ENCODE data around the gene LEKR1. TPM values are rescaled to one million over a fixed set of nuclear protein-coding genes. Genes with fewer than 3 reads are reported as not detected.

Gene LEKR1
- total and polyA plus RNA-seq, 2 of the 13 experiments (the other 11 are each of a cell fraction or from before 2014, with no cell fraction given): 0.49 to 1.5 TPM

DNA sequence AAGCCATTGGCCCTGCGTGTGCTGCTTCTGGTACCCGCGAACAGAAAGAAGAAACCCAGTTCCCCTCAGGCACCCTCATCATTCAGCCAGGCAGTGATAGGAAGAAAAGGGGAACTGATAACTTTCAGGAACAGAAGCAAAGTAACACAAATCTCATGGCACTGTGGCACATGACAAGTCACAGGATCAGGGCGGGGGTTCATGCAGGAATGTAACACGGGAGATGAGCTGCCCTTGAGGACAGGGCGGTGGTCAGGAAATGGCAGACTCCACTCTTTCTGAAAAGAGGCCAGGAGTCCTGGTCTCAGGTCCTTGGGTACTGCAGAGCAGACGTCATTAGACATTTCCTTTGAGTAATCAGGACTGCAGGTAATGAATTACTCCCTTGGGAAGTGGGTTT, 238.2 kb downstream of the LEKR1 start:
- intact Hi-C loops (cut with micrococcal nuclease; ENCODE audit: unreplicated experiment) (no loop called here), in situ Hi-C loops (cut with HindIII; ENCODE audit: extremely low pct_ligation_motif_present, low pct_unique_long_range_greater_than_20kb) (no loop called here)
- POLR2A ChIA-PET: no interaction called here
- TF ChIP-seq ZNF629 (CRISPR knock-in tag; conservative IDR thresholded peaks at IDR 0.05): no peak
- TF ChIP-seq CBX5 (CRISPR knock-in tag; IDR thresholded peaks at IDR 0.05; ENCODE audit: borderline replicate concordance): no peak
- TF ChIP-seq ZNF563 (CRISPR knock-in tag; IDR thresholded peaks at IDR 0.05): no peak
- no peak for TF ChIP-seq LCORL (IDR thresholded peaks at IDR 0.05)
- TF ChIP-seq LCORL (CRISPR knock-in tag; IDR thresholded peaks at IDR 0.05): no peak
- TF ChIP-seq, protein P1, sequence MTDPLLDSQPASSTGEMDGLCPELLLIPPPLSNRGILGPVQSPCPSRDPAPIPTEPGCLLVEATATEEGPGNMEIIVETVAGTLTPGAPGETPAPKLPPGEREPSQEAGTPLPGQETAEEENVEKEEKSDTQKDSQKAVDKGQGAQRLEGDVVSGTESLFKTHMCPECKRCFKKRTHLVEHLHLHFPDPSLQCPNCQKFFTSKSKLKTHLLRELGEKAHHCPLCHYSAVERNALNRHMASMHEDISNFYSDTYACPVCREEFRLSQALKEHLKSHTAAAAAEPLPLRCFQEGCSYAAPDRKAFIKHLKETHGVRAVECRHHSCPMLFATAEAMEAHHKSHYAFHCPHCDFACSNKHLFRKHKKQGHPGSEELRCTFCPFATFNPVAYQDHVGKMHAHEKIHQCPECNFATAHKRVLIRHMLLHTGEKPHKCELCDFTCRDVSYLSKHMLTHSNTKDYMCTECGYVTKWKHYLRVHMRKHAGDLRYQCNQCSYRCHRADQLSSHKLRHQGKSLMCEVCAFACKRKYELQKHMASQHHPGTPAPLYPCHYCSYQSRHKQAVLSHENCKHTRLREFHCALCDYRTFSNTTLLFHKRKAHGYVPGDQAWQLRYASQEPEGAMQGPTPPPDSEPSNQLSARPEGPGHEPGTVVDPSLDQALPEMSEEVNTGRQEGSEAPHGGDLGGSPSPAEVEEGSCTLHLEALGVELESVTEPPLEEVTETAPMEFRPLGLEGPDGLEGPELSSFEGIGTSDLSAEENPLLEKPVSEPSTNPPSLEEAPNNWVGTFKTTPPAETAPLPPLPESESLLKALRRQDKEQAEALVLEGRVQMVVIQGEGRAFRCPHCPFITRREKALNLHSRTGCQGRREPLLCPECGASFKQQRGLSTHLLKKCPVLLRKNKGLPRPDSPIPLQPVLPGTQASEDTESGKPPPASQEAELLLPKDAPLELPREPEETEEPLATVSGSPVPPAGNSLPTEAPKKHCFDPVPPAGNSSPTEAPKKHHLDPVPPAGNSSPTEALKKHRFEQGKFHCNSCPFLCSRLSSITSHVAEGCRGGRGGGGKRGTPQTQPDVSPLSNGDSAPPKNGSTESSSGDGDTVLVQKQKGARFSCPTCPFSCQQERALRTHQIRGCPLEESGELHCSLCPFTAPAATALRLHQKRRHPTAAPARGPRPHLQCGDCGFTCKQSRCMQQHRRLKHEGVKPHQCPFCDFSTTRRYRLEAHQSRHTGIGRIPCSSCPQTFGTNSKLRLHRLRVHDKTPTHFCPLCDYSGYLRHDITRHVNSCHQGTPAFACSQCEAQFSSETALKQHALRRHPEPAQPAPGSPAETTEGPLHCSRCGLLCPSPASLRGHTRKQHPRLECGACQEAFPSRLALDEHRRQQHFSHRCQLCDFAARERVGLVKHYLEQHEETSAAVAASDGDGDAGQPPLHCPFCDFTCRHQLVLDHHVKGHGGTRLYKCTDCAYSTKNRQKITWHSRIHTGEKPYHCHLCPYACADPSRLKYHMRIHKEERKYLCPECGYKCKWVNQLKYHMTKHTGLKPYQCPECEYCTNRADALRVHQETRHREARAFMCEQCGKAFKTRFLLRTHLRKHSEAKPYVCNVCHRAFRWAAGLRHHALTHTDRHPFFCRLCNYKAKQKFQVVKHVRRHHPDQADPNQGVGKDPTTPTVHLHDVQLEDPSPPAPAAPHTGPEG (CRISPR knock-in tag; IDR thresholded peaks at IDR 0.05): no peak
- no peak for TF ChIP-seq ISL2 (CRISPR knock-in tag; IDR thresholded peaks at IDR 0.05)
- no peak for TF ChIP-seq NFE2L2 (IDR thresholded peaks at IDR 0.05; ENCODE audit: low read length)
- no peak for TF ChIP-seq SMC3 (IDR thresholded peaks at IDR 0.05; ENCODE audit: low read length)
- no peak for TF ChIP-seq GABPB1 (CRISPR knock-in tag; IDR thresholded peaks at IDR 0.05)
- TF ChIP-seq, protein P2, sequence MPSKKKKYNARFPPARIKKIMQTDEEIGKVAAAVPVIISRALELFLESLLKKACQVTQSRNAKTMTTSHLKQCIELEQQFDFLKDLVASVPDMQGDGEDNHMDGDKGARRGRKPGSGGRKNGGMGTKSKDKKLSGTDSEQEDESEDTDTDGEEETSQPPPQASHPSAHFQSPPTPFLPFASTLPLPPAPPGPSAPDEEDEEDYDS (CRISPR knock-in tag; IDR thresholded peaks at IDR 0.05): no peak
- TF ChIP-seq ZFP37 (CRISPR knock-in tag; IDR thresholded peaks at IDR 0.05; ENCODE audit: borderline replicate concordance): no peak
- no peak for TF ChIP-seq CBX1 (IDR thresholded peaks at IDR 0.05; ENCODE audit: low read depth)
- no peak for TF ChIP-seq ZFP82 (CRISPR knock-in tag; IDR thresholded peaks at IDR 0.05; ENCODE audit: borderline replicate concordance)
- no peak for TF ChIP-seq ZBTB38 (CRISPR knock-in tag; IDR thresholded peaks at IDR 0.05)
- no peak for TF ChIP-seq KLF12 (CRISPR knock-in tag; IDR thresholded peaks at IDR 0.05; ENCODE audit: borderline replicate concordance)

More for the DNA sequence above, 238.2 kb downstream of the LEKR1 start:
- no peak overlapping the region for H3K9ac ChIP-seq (ENCODE audit: insufficient read depth, low read depth, low read length)
- no peaks in the 10 kb centered on the region for H3K9me3 ChIP-seq (ENCODE audit: low read length)
- H3K79me2 ChIP-seq (ENCODE audit: insufficient read depth, low read length): no peaks in the 10 kb centered on the region
- 72% methylated on average over 6 of the region's 7 CpGs for WGBS (ENCODE audit: low lambda C conversion rate)
- CTCF ChIA-PET (ENCODE audit: low intra/inter-chr PET ratio, low total read pairs): no interaction called here
- H3K4me2 ChIP-seq (ENCODE audit: low read depth, low read length): no peak overlapping the region
- H3K4me3 ChIP-seq (replicated peaks in 1 of 3; ENCODE audit: insufficient read depth in 1 of 3, low read depth in 2 of 3, low read length in 3 of 3): no peak overlapping the region
- H3K4me1 ChIP-seq (ENCODE audit: insufficient read depth, low read length): no peaks in the 10 kb centered on the region
- no peak for DNase-seq (ENCODE audit: low spot score)
- no TSS peak for BruUV-seq (replicated peaks)
- H3K36me3 ChIP-seq (replicated peaks in 1 of 2; ENCODE audit: control insufficient read depth in 1 of 2, insufficient read depth in 2 of 2, low read length in 2 of 2): no peaks in the 10 kb centered on the region
- ATAC-seq: no peak
- no peak overlapping the region for H2AFZ ChIP-seq (ENCODE audit: low read length)
- H3K27ac ChIP-seq (ENCODE audit: extremely low read length, insufficient read depth, low read length): no peak overlapping the region
- no peak for FAIRE-seq
- peaks cover 0 to 12% of the 10 kb centered on the region in 2 experiments; a peak in 3 of 5 replicates for H3K27me3 ChIP-seq (ENCODE audit: control insufficient read depth in 1 of 2, insufficient read depth in 2 of 2, low read length in 2 of 2)
- H4K20me1 ChIP-seq (ENCODE audit: insufficient read depth, low read length): no peaks in the 10 kb centered on the region
